Fibroblast of lung (primary cell): Measurements from ENCODE around the gene ARFGAP3. TPM values are rescaled to one million over a fixed set of nuclear protein-coding genes. Genes with fewer than 3 reads are reported as not detected.

Source experiments
- DNase-seq, 2 donors: peaks; one replicate each; pipeline versions ENCODE4 v3.0.0 to v3.0.0-alpha.2; 2010; ENCODE audit warnings: low read depth in 2 of 2
- H2AFZ ChIP-seq: 2 replicates; pipeline ENCODE4 v1.5.1; 2012; ENCODE audit warnings: low read length, control low read depth, inconsistent platforms
- H3K27ac ChIP-seq: 2 replicates; pipeline ENCODE4 v1.5.1; 2011; ENCODE audit warnings: low read length, control low read depth; ENCODE audit not compliant: insufficient read depth
- H3K27me3 ChIP-seq: 2 replicates; pipeline ENCODE4 v1.5.1; 2011; ENCODE audit warnings: mild to moderate bottlenecking, low read length; ENCODE audit not compliant: control insufficient read depth, insufficient read depth
- H3K36me3 ChIP-seq: 2 replicates; pipeline ENCODE4 v1.5.1; 2011; ENCODE audit warnings: low read length; ENCODE audit not compliant: control insufficient read depth, insufficient read depth
- H3K4me1 ChIP-seq: 2 replicates; pipeline ENCODE4 v1.5.1; 2011; ENCODE audit warnings: low read length; ENCODE audit not compliant: control insufficient read depth, insufficient read depth; ENCODE audit errors: extremely low read depth
- H3K4me2 ChIP-seq: 2 replicates; pipeline ENCODE4 v1.5.1; 2011; ENCODE audit warnings: low read length, control low read depth; ENCODE audit not compliant: insufficient read depth; ENCODE audit errors: extremely low read depth
- H3K4me3 ChIP-seq, 4 experiments: fragments of 200-600 bp in 1 of 4; sonication (generic) in 1 of 4; replicated peaks in 1 of 4; 2 replicates each; pipeline ENCODE4 v1.5.1; 2011 to 2016; ENCODE audit warnings: low read length in 4 of 4, low read depth in 3 of 4, mild to moderate bottlenecking in 3 of 4, control low read depth in 2 of 4, inconsistent platforms in 1 of 4, mixed read lengths in 1 of 4; ENCODE audit not compliant: insufficient read depth in 1 of 4; ENCODE audit errors: control extremely low read depth in 1 of 4
- H3K79me2 ChIP-seq: 2 replicates; pipeline ENCODE4 v1.5.1; 2012; ENCODE audit warnings: mild to moderate bottlenecking, low read length, inconsistent platforms; ENCODE audit not compliant: control insufficient read depth, insufficient read depth
- H3K9ac ChIP-seq: 2 replicates; pipeline ENCODE4 v1.5.1; 2011; ENCODE audit warnings: mild to moderate bottlenecking, low read length, control low read depth; ENCODE audit not compliant: insufficient read depth
- H3K9me3 ChIP-seq: 2 replicates; pipeline ENCODE4 v1.5.1; 2012; ENCODE audit warnings: low read depth, low read length; ENCODE audit not compliant: control insufficient read depth, insufficient read depth
- H4K20me1 ChIP-seq: 2 replicates; pipeline ENCODE4 v1.5.1; 2011; ENCODE audit warnings: low read length; ENCODE audit not compliant: control insufficient read depth, insufficient read depth; ENCODE audit errors: extremely low read depth
- EZH2 ChIP-seq: IDR thresholded peaks from 2 replicates; pipeline ENCODE4 v1.5.1; 2012; ENCODE audit warnings: low read length, control low read depth, mild to moderate bottlenecking; ENCODE audit errors: missing control alignments
- polyA plus RNA-seq, 2 donors: library from polyadenylated mRNA; depleted of rRNA in 1 of 2; stranded (reverse) in 1 of 2; unstranded in 1 of 2; fragments of >200 nt; gene quantifications; 2 replicates each; pipeline ENCODE4 v1.2.1, GENCODE V29; 2011 to 2012; ENCODE audit warnings: missing spikeins in 1 of 2
- total RNA-seq: library from RNA; depleted of rRNA; stranded (reverse); fragments of >200 nt; gene quantifications from 2 replicates; pipeline ENCODE4 v1.2.1, GENCODE V29; 2014
- TF ChIP-seq, protein P1 (sequence below), 2 donors: IDR thresholded peaks in 1 of 2; conservative IDR thresholded peaks in 1 of 2; 1 replicate in 1 of 2; 2 replicates in 1 of 2; pipeline ENCODE4 v1.5.1; 2011 to 2012; ENCODE audit warnings: low read length in 2 of 2, control low read depth in 1 of 2, inconsistent platforms in 1 of 2, low read depth in 1 of 2, mild to moderate bottlenecking in 1 of 2

Gene ARFGAP3
- total and polyA plus RNA-seq, 2 donors (not counting 1 experiment from before 2014, with no cell fraction given), result 62.1 to 74.1 TPM

DNA sequence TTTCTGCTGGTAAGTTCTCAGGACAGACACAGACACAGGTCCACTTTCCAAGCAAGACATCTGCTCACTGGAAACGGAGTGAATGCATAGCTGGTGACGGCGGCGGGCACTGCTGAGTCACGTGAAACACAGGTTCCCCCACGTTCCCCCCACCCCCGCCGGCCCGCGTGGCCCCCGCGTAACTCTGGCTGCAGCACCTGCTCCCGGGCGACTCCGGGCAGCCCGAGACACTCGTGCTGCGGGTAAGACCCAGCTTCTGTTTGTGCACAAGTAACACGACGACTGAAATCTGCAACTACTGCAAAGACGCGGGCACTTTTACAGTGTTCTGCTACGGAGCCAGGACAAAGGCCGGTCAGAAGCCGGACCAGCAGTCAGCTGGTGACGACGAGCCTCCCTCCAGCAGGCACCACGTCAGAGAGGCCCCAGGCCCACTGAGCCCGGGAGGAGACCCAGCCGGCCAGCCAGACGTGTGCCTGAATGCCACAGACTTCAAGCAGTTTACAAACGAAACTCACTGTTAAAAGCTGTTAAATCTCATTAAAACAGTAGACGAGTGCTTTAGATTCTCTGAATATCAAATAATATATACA is 12.9 kb upstream of the ARFGAP3 start:
- Histone ChIP-seq H3K27me3 (no peaks in the 10 kb centered on the region), H3K27ac (no peak overlapping the region), H4K20me1 (no peaks in the 10 kb centered on the region), H3K9me3 (no peaks in the 10 kb centered on the region), H3K79me2 (no peaks in the 10 kb centered on the region), H3K36me3 (peaks cover 1% of the 10 kb centered on the region), H3K4me3 (no peak overlapping the region), H3K9ac (no peak overlapping the region), H2AFZ (no peak overlapping the region), H3K4me2 (no peak overlapping the region), H3K4me1 (no peaks in the 10 kb centered on the region)
- no peak for DNase-seq
- TF ChIP-seq EZH2, result no peak
- TF ChIP-seq, protein P1, sequence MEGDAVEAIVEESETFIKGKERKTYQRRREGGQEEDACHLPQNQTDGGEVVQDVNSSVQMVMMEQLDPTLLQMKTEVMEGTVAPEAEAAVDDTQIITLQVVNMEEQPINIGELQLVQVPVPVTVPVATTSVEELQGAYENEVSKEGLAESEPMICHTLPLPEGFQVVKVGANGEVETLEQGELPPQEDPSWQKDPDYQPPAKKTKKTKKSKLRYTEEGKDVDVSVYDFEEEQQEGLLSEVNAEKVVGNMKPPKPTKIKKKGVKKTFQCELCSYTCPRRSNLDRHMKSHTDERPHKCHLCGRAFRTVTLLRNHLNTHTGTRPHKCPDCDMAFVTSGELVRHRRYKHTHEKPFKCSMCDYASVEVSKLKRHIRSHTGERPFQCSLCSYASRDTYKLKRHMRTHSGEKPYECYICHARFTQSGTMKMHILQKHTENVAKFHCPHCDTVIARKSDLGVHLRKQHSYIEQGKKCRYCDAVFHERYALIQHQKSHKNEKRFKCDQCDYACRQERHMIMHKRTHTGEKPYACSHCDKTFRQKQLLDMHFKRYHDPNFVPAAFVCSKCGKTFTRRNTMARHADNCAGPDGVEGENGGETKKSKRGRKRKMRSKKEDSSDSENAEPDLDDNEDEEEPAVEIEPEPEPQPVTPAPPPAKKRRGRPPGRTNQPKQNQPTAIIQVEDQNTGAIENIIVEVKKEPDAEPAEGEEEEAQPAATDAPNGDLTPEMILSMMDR (conservative IDR thresholded peaks at IDR 0.05 in 1 of 2, IDR thresholded peaks at IDR 0.05 in 1 of 2; ENCODE audit: low read depth in 1 of 2, low read length in 2 of 2), result no peak

GRCh38 chr22:42869463-42869862 is 12.4 kb upstream of the ARFGAP3 start:
- TF ChIP-seq, protein P1 (conservative IDR thresholded peaks at IDR 0.05 in 1 of 2, IDR thresholded peaks at IDR 0.05 in 1 of 2; ENCODE audit: low read depth in 1 of 2, low read length in 2 of 2), result no peak
- TF ChIP-seq EZH2, result no peak
- no peak overlapping the region for H3K4me2 ChIP-seq

GRCh38 chr22:42868751-42869251 is 11.7 kb upstream of the ARFGAP3 start:
- Histone ChIP-seq H3K27ac (no peak overlapping the region), H3K4me3 (no peak overlapping the region), H3K9me3 (no peaks in the 10 kb centered on the region), H4K20me1 (no peaks in the 10 kb centered on the region), H3K79me2 (no peaks in the 10 kb centered on the region), H3K27me3 (no peaks in the 10 kb centered on the region), H3K36me3 (peaks cover 1% of the 10 kb centered on the region), H2AFZ (no peak overlapping the region), H3K4me2 (no peak overlapping the region), H3K9ac (no peak overlapping the region), H3K4me1 (no peaks in the 10 kb centered on the region)
- TF ChIP-seq, protein P1 (conservative IDR thresholded peaks at IDR 0.05 in 1 of 2, IDR thresholded peaks at IDR 0.05 in 1 of 2; ENCODE audit: low read depth in 1 of 2, low read length in 2 of 2), result no peak
- no peak for TF ChIP-seq EZH2
- peak in 1 of 2 donors; percentile 75 for DNase-seq

More at GRCh38 chr22:42869463-42869862, 12.4 kb upstream of the ARFGAP3 start:
- Histone ChIP-seq H2AFZ (no peak overlapping the region), H3K4me3 (no peak overlapping the region), H3K9ac (no peak overlapping the region), H3K36me3 (peaks cover 1% of the 10 kb centered on the region), H3K4me1 (no peaks in the 10 kb centered on the region), H3K9me3 (no peaks in the 10 kb centered on the region), H4K20me1 (no peaks in the 10 kb centered on the region), H3K79me2 (no peaks in the 10 kb centered on the region), H3K27me3 (no peaks in the 10 kb centered on the region), H3K27ac (no peak overlapping the region)
- no peak for DNase-seq
